HG03064 (cell line): Measurements from ENCODE around the gene DAB1.

Experiments used
- ATAC-seq: cut with Tn5 transposase; IDR thresholded peaks from one replicate; pipeline ENCODE4 v1.9.1; 2021; ENCODE audit warnings: low read depth; ENCODE audit not compliant: unreplicated experiment

The DAB1 gene

GRCh38 chr1:57423656-57424211 lies at the start of gene DAB1:
Gene DAB1, minus strand, starts transcription at chr1:57424060. Its CDS starts 133,030 bp downstream, at chr1:57291030.
- no peak for ATAC-seq

- no peak for ATAC-seq
Measured at GRCh38 chr1:57473448-57473847, 49.6 kb upstream of the DAB1 start.

- ATAC-seq, result no peak
Measured at GRCh38 chr1:57471995-57472394, 48.1 kb upstream of the DAB1 start.

GRCh38 chr1:57470036-57470435 lies 46.2 kb upstream of the DAB1 start:
- no peak for ATAC-seq

GRCh38 chr1:57468641-57469523 lies 45.0 kb upstream of the DAB1 start:
- no peak for ATAC-seq

- ATAC-seq, result no peak
Measured at GRCh38 chr1:57467830-57468229, 44.0 kb upstream of the DAB1 start.

GRCh38 chr1:57464756-57465155 lies 40.9 kb upstream of the DAB1 start:
- ATAC-seq, result no peak

GRCh38 chr1:57463343-57463742 lies 39.5 kb upstream of the DAB1 start:
- ATAC-seq, result no peak

GRCh38 chr1:57461405-57461804 lies 37.5 kb upstream of the DAB1 start:
- no peak for ATAC-seq

- ATAC-seq, result no peak
Measured at GRCh38 chr1:57451516-57451915, 27.7 kb upstream of the DAB1 start.

- ATAC-seq, result no peak
Measured at GRCh38 chr1:57450981-57451380, 27.1 kb upstream of the DAB1 start.

- no peak for ATAC-seq
Measured at GRCh38 chr1:57447551-57447950, 23.7 kb upstream of the DAB1 start.

GRCh38 chr1:57443004-57443403 lies 19.1 kb upstream of the DAB1 start:
- ATAC-seq, result no peak

- ATAC-seq, result no peak
Measured at GRCh38 chr1:57440096-57440495, 16.2 kb upstream of the DAB1 start.

- ATAC-seq, result no peak
Measured at GRCh38 chr1:57431400-57431799, 7.5 kb upstream of the DAB1 start.

GRCh38 chr1:57424231-57425027 lies 569 bp upstream of the DAB1 start:
- ATAC-seq, result no peak

- ATAC-seq, result no peak
Measured at GRCh38 chr1:57423135-57423655, 665 bp downstream of the DAB1 start.

- ATAC-seq, result no peak
Measured at GRCh38 chr1:57422271-57423134, 1.4 kb downstream of the DAB1 start.

- no peak for ATAC-seq
Measured at GRCh38 chr1:57421806-57422205, 2.1 kb downstream of the DAB1 start.
